HepG2 (cell line): ENCODE measurements around the gene ACOT13. TPM values are rescaled to one million over a fixed set of nuclear protein-coding genes. Genes with fewer than 3 reads are reported as not detected.
A peak's percentile ranks its signal among the peaks of the same experiment; 100 is the strongest.

Experiments used
- ETV5 ChIP-seq: IDR thresholded peaks from 2 replicates; pipeline ENCODE4 v1.6.1; 2018; ENCODE audit warnings: missing biosample characterization, missing genetic modification reagents, inconsistent platforms, borderline replicate concordance
- FOXK1 ChIP-seq: sonication (generic); formaldehyde crosslinking; IDR thresholded peaks from 2 replicates; pipeline ENCODE4 v1.4.0; 2020; ENCODE audit warnings: low read depth, missing genetic modification reagents, borderline replicate concordance
- HOXA7 ChIP-seq: sonication (generic); formaldehyde crosslinking; IDR thresholded peaks from 2 replicates; pipeline ENCODE4 v1.8.1; 2022; ENCODE audit warnings: mild to moderate bottlenecking, missing genetic modification reagents, moderate library complexity
- JUNB ChIP-seq: sonication (generic); formaldehyde crosslinking; IDR thresholded peaks from 2 replicates; pipeline ENCODE4 v1.8.0; 2022; ENCODE audit warnings: missing genetic modification reagents, mild to moderate bottlenecking, borderline replicate concordance
- MXD3 ChIP-seq: IDR thresholded peaks from 2 replicates; pipeline ENCODE4 v1.6.1; 2016; ENCODE audit warnings: mild to moderate bottlenecking, missing biosample characterization, missing genetic modification reagents
- NFKBIZ ChIP-seq: IDR thresholded peaks from 2 replicates; pipeline ENCODE4 v1.6.1; 2018; ENCODE audit warnings: missing genetic modification reagents, missing compliant biosample characterization
- NR2C2 ChIP-seq: sonication (generic); formaldehyde crosslinking; IDR thresholded peaks from 2 replicates; pipeline ENCODE4 v1.4.0; 2020; ENCODE audit warnings: missing genetic modification reagents, mild to moderate bottlenecking, moderate library complexity, borderline replicate concordance
- PAWR ChIP-seq: sonication (generic); formaldehyde crosslinking; IDR thresholded peaks from 2 replicates; pipeline ENCODE4 v1.4.0; 2020; ENCODE audit warnings: missing genetic modification reagents, mild to moderate bottlenecking, borderline replicate concordance
- RBM22 ChIP-seq: fragments of 200-400 bp; formaldehyde crosslinking; optimal IDR thresholded peaks from 2 replicates; pipeline ENCODE3; 2017; ENCODE audit warnings: mild to moderate bottlenecking, low read length, moderate library complexity
- THAP9 ChIP-seq: sonication (generic); formaldehyde crosslinking; IDR thresholded peaks from 2 replicates; pipeline ENCODE4; 2020; ENCODE audit warnings: missing genetic modification reagents, mild to moderate bottlenecking, borderline replicate concordance
- ZBTB14 ChIP-seq: sonication (generic); formaldehyde crosslinking; IDR thresholded peaks from 2 replicates; pipeline ENCODE4 v1.4.0; 2020; ENCODE audit warnings: missing genetic modification reagents
- ZNF407 ChIP-seq: sonication (generic); formaldehyde crosslinking; IDR thresholded peaks from one replicate; pipeline ENCODE4 v1.5.1; 2020; ENCODE audit warnings: mild to moderate bottlenecking, missing genetic modification reagents; ENCODE audit errors: not compliant biosample characterization
- ZSCAN31 ChIP-seq: sonication (generic); formaldehyde crosslinking; IDR thresholded peaks from 2 replicates; pipeline ENCODE4 v1.5.0; 2020; ENCODE audit warnings: low read depth, mild to moderate bottlenecking, missing genetic modification reagents
- polyA plus RNA-seq, 8 experiments: library from polyadenylated mRNA; depleted of rRNA in 3 of 8; stranded (reverse) in 7 of 8; unstranded in 1 of 8; fragments of >200 nt; fragmentation: Illumina TruSeq in 4 of 8; extraction: Trizol in 4 of 8; gene quantifications; 2 replicates each; pipeline versions ENCODE4 v1.2.1 to v1.2.3, GENCODE V29; 2011 to 2016; ENCODE audit warnings: low read depth in 4 of 8, missing spikeins in 1 of 8, mixed read lengths in 1 of 8; ENCODE audit not compliant: insufficient read depth in 1 of 8
- total RNA-seq, 5 experiments: library from RNA; depleted of rRNA; stranded (reverse); fragments of >200 nt; fragmentation: Illumina TruSeq; extraction: Trizol; gene quantifications; 2 replicates each; pipeline ENCODE4 v1.2.3, GENCODE V29; 2016; ENCODE audit warnings: low read depth in 1 of 5

The ACOT13 gene
- total and polyA plus RNA-seq, 2 of the 13 experiments (the other 11 are each of a cell fraction or from before 2014, with no cell fraction given): 31.5 to 45.1 TPM

GRCh38 chr6:24666641-24667377 is at the start of gene ACOT13, which contains the start of gene TDP2 (continued):
- TF ChIP-seq ZNF407 (CRISPR knock-in tag) (peak; percentile 96), NR2C2 (CRISPR knock-in tag) (peak; percentile 91), ZSCAN31 (CRISPR knock-in tag) (peak; percentile 92), RBM22 (peak; percentile 65), ETV5 (CRISPR knock-in tag) (peak; percentile 63), MXD3 (CRISPR knock-in tag) (peak; percentile 90), ZBTB14 (CRISPR knock-in tag) (peak; percentile 50; the same call in 1 of the 2 replicates), THAP9 (CRISPR knock-in tag) (peak; percentile 98), HOXA7 (no peak), FOXK1 (peak; percentile 97), PAWR (CRISPR knock-in tag) (no peak), NFKBIZ (peak; percentile 89; the same call in 1 of the 2 replicates), JUNB (CRISPR knock-in tag) (no peak; the same call in 1 of the 2 replicates)
